Stimulated activated CD4-positive, alpha-beta T cell treated with anti-CD3 and anti-CD28 coated beads, Interleukin-2, amount 100 ng/mL, for 24 hours (primary cell): ENCODE measurements around the gene RND1.

ENCODE experiments used
- DNase-seq, 2 donors: peaks; one replicate each; pipeline ENCODE4 v3.0.0-alpha.2; 2020

RND1 gene

GRCh38 chr12:48827026-48827425 lies 38.6 kb downstream of the RND1 start:
- no peak for DNase-seq

GRCh38 chr12:48826209-48826855 lies 39.3 kb downstream of the RND1 start:
- DNase-seq = no peak

GRCh38 chr12:48824905-48825304 lies 40.8 kb downstream of the RND1 start:
- DNase-seq = no peak

- no peak for DNase-seq
Measured at GRCh38 chr12:48824112-48824511, 41.6 kb downstream of the RND1 start.

- no peak for DNase-seq
Measured at GRCh38 chr12:48823281-48823680, 42.4 kb downstream of the RND1 start.

- no peak for DNase-seq
Measured at GRCh38 chr12:48822711-48823110, 43.0 kb downstream of the RND1 start.

GRCh38 chr12:48822139-48822538 lies 43.5 kb downstream of the RND1 start:
- DNase-seq = no peak

GRCh38 chr12:48819986-48820725 lies 45.5 kb downstream of the RND1 start:
- no peak for DNase-seq

GRCh38 chr12:48818831-48819590 lies 46.7 kb downstream of the RND1 start:
- peak; percentile 28 to 41 for DNase-seq

- peak; percentile 81 to 85 for DNase-seq
Measured at GRCh38 chr12:48817873-48818830, 47.5 kb downstream of the RND1 start, which contains the start of gene CACNB3. Gene CACNB3 (plus strand): TSS chr12:48818496. CDS start chr12:48818930, 434 bp downstream.

- no peak for DNase-seq
Measured at GRCh38 chr12:48816143-48816854, 49.4 kb downstream of the RND1 start.

- peak; percentile 39 to 58 for DNase-seq
Measured at GRCh38 chr12:48815126-48816110, 50.3 kb downstream of the RND1 start.

GRCh38 chr12:48814262-48815125 lies 51.2 kb downstream of the RND1 start:
- peak; percentile 82 to 87 for DNase-seq

GRCh38 chr12:48813465-48814261 lies 52.0 kb downstream of the RND1 start:
- DNase-seq = no peak

- no peak for DNase-seq
Measured at GRCh38 chr12:48812389-48812788, 53.3 kb downstream of the RND1 start.

GRCh38 chr12:48811437-48812090 lies 54.1 kb downstream of the RND1 start:
- no peak for DNase-seq

- DNase-seq = no peak
Measured at GRCh38 chr12:48810903-48811431, 54.7 kb downstream of the RND1 start.

- no peak for DNase-seq
Measured at GRCh38 chr12:48807981-48808380, 57.7 kb downstream of the RND1 start.
